ENCODE data around the gene C1QTNF6. TPM values are rescaled to one million over a fixed set of nuclear protein-coding genes. Genes with fewer than 3 reads are reported as not detected.
"Not testable (repeated sequence)": the region's sequence is repeated elsewhere in the genome, so short reads cannot be mapped to it uniquely, and the experiment has no call there.

Gene C1QTNF6
- total RNA-seq, 1 donor: 4.6 TPM

GRCh38 chr22:37206118-37206840, 18.2 kb upstream of the C1QTNF6 start:
- no peak overlapping the region for H3K4me3 ChIP-seq (ENCODE audit: low read depth, low read length)
- TF ChIP-seq CTCF (IDR thresholded peaks at IDR 0.05; ENCODE audit: insufficient read depth, low read length): no peak
- DNase-seq (ENCODE audit: low read depth): no peak

- no peak for DNase-seq (ENCODE audit: low read depth)
- TF ChIP-seq CTCF (IDR thresholded peaks at IDR 0.05; ENCODE audit: insufficient read depth, low read length): no peak
- no peak overlapping the region for H3K4me3 ChIP-seq (ENCODE audit: low read depth, low read length)
These were observed 17.0 kb upstream of the C1QTNF6 start for GRCh38 chr22:37205046-37205445.

- no peak for DNase-seq (ENCODE audit: low read depth)
- TF ChIP-seq CTCF (IDR thresholded peaks at IDR 0.05; ENCODE audit: insufficient read depth, low read length): no peak
These were observed 16.1 kb upstream of the C1QTNF6 start for GRCh38 chr22:37204045-37204655.

GRCh38 chr22:37203354-37204044, 15.5 kb upstream of the C1QTNF6 start:
- DNase-seq (ENCODE audit: low read depth): no peak
- no peak for TF ChIP-seq CTCF (IDR thresholded peaks at IDR 0.05; ENCODE audit: insufficient read depth, low read length)
- no peak overlapping the region for H3K4me3 ChIP-seq (ENCODE audit: low read depth, low read length)

More at GRCh38 chr22:37204045-37204655, 16.1 kb upstream of the C1QTNF6 start:
- H3K4me3 ChIP-seq (ENCODE audit: low read depth, low read length): no peak overlapping the region

- DNase-seq (ENCODE audit: low read depth): no peak
- H3K4me3 ChIP-seq (ENCODE audit: low read depth, low read length): no peak overlapping the region
- TF ChIP-seq CTCF (IDR thresholded peaks at IDR 0.05; ENCODE audit: insufficient read depth, low read length): no peak
These were observed 14.7 kb upstream of the C1QTNF6 start for GRCh38 chr22:37202716-37203115.

- no peak overlapping the region for H3K4me3 ChIP-seq (ENCODE audit: low read depth, low read length)
- no peak for DNase-seq (ENCODE audit: low read depth)
- no peak for TF ChIP-seq CTCF (IDR thresholded peaks at IDR 0.05; ENCODE audit: insufficient read depth, low read length)
These were observed 14.0 kb upstream of the C1QTNF6 start for GRCh38 chr22:37202001-37202555.

GRCh38 chr22:37201443-37201820, 13.4 kb upstream of the C1QTNF6 start:
- not testable (repeated sequence) for H3K4me3 ChIP-seq (ENCODE audit: low read depth, low read length); DNase-seq (ENCODE audit: low read depth)
